Activated CD4-positive, CD25-positive, alpha-beta regulatory T cell treated with anti-CD3 and anti-CD28 coated beads, Interleukin-2, amount 50 U/mL, for 72 hours (primary cell): ENCODE data around the gene ZFP36L1.

Experiments used
- DNase-seq: peaks from one replicate; pipeline ENCODE4 v3.0.0; 2021

Gene ZFP36L1

GRCh38 chr14:68792979-68793733 is at the start of gene ZFP36L1:
Gene ZFP36L1, minus strand, starts transcription at chr14:68793067. Its CDS starts 129 bp downstream, at chr14:68792938.
- DNase-seq, result peak; percentile 83

- no peak for DNase-seq
These were observed 49.4 kb upstream of the ZFP36L1 start for GRCh38 chr14:68842298-68842697.

- no peak for DNase-seq
These were observed 48.3 kb upstream of the ZFP36L1 start for GRCh38 chr14:68841016-68841809.

GRCh38 chr14:68840454-68840853 is 47.6 kb upstream of the ZFP36L1 start:
- DNase-seq, result no peak

- no peak for DNase-seq
These were observed 43.2 kb upstream of the ZFP36L1 start for GRCh38 chr14:68836082-68836481.

- no peak for DNase-seq
These were observed 41.9 kb upstream of the ZFP36L1 start for GRCh38 chr14:68834816-68835215.

GRCh38 chr14:68828698-68829097 is 35.8 kb upstream of the ZFP36L1 start:
- DNase-seq, result no peak

- no peak for DNase-seq
These were observed 32.9 kb upstream of the ZFP36L1 start for GRCh38 chr14:68825729-68826128.

- DNase-seq, result no peak
These were observed 31.9 kb upstream of the ZFP36L1 start for GRCh38 chr14:68824517-68825347.

GRCh38 chr14:68824207-68824516 is 31.3 kb upstream of the ZFP36L1 start:
- no peak for DNase-seq

- no peak for DNase-seq
These were observed 30.8 kb upstream of the ZFP36L1 start for GRCh38 chr14:68823434-68824206.

GRCh38 chr14:68822926-68823325 is 30.1 kb upstream of the ZFP36L1 start:
- DNase-seq, result no peak

- DNase-seq, result peak; percentile 57
These were observed 29.3 kb upstream of the ZFP36L1 start for GRCh38 chr14:68822132-68822651.

GRCh38 chr14:68820999-68821683 is 28.3 kb upstream of the ZFP36L1 start:
- DNase-seq, result no peak

- DNase-seq, result no peak
These were observed 27.7 kb upstream of the ZFP36L1 start for GRCh38 chr14:68820536-68820935.

- DNase-seq, result no peak
These were observed 27.3 kb upstream of the ZFP36L1 start for GRCh38 chr14:68820119-68820518.

- DNase-seq, result no peak
These were observed 26.4 kb upstream of the ZFP36L1 start for GRCh38 chr14:68819260-68819691.

- no peak for DNase-seq
These were observed 24.8 kb upstream of the ZFP36L1 start for GRCh38 chr14:68817506-68818212.

- DNase-seq, result no peak
These were observed 24.1 kb upstream of the ZFP36L1 start for GRCh38 chr14:68816943-68817430.

- DNase-seq, result peak; percentile 94
These were observed 23.5 kb upstream of the ZFP36L1 start for GRCh38 chr14:68816183-68816942.
